H1 (cell line): ENCODE results near the gene POLD4. TPM values are rescaled to one million over a fixed set of nuclear protein-coding genes. Genes with fewer than 3 reads are reported as not detected.
A peak's percentile ranks its signal among the peaks of the same experiment; 100 is the strongest.

Experiments
- CTCF ChIA-PET: fragments of 300-600 bp; sonication (Branson Sonifier 250); formaldehyde crosslinking; loops from one replicate; lab custom pipeline; 2021; ENCODE audit not compliant: partially characterized antibody; lab: Charles Lee
- POLR2A ChIA-PET: fragments of 300-600 bp; sonication (Branson Sonifier 250); formaldehyde crosslinking; loops from one replicate; lab custom pipeline; 2021; ENCODE audit warnings: inconsistent platforms; ENCODE audit not compliant: partially characterized antibody; lab: Charles Lee
- DNase-seq, 2 experiments: peaks; one replicate each; pipeline versions ENCODE4 v3.0.0 to v3.0.0-alpha.2; 2010 to 2022; ENCODE audit warnings: low spot score in 2 of 2, low read depth in 1 of 2, mixed read lengths in 1 of 2
- FAIRE-seq: peaks from 2 replicates; lab custom pipeline; 2011; peaks lifted over from hg19 to GRCh38; lab: Jason Lieb, UNC
- H2AFZ ChIP-seq: 2 replicates; pipeline ENCODE4 v1.8.1; 2012; ENCODE audit warnings: low read length, inconsistent platforms
- H2AK5ac ChIP-seq: 2 replicates; pipeline ENCODE4 v1.6.1; 2013; ENCODE audit warnings: low read depth, low read length
- H2BK120ac ChIP-seq: replicated peaks from 2 replicates; pipeline ENCODE3; 2013; ENCODE audit warnings: low read depth, low read length, inconsistent platforms
- H2BK12ac ChIP-seq: 2 replicates; pipeline ENCODE4 v1.6.1; 2013; ENCODE audit warnings: low read depth, low read length
- H2BK15ac ChIP-seq: 2 replicates; pipeline ENCODE4 v1.6.1; 2013; ENCODE audit warnings: low read length
- H2BK20ac ChIP-seq: 2 replicates; pipeline ENCODE4 v1.6.1; 2013; ENCODE audit warnings: low read length
- H2BK5ac ChIP-seq: 2 replicates; pipeline ENCODE4 v1.6.1; 2013; ENCODE audit warnings: low read depth, low read length
- H3K14ac ChIP-seq: 2 replicates; pipeline ENCODE4 v1.6.1; 2013; ENCODE audit warnings: inconsistent platforms; ENCODE audit not compliant: insufficient read length
- H3K18ac ChIP-seq: 2 replicates; pipeline ENCODE4 v1.6.1; 2013; ENCODE audit warnings: low read length; ENCODE audit errors: extremely low read depth
- H3K23ac ChIP-seq: 2 replicates; pipeline ENCODE4 v1.6.1; 2013; ENCODE audit warnings: inconsistent platforms; ENCODE audit not compliant: insufficient read length
- H3K23me2 ChIP-seq: 2 replicates; pipeline ENCODE4 v1.6.1; 2013; ENCODE audit warnings: low read depth, low read length
- H3K27ac ChIP-seq: 2 replicates; pipeline ENCODE4 v1.6.1; 2011; ENCODE audit warnings: low read depth, low read length, inconsistent platforms
- H3K27me3 ChIP-seq, 4 experiments: replicated peaks in 1 of 4; 1 replicate in 1 of 4; 2 replicates in 3 of 4; pipeline versions ENCODE4 v1.6.1 to v1.8.1; 2011 to 2013; ENCODE audit warnings: low read length in 3 of 4, mild to moderate bottlenecking in 3 of 4, inconsistent platforms in 2 of 4, mixed read lengths in 2 of 4, moderate library complexity in 1 of 4; ENCODE audit not compliant: control insufficient read depth in 3 of 4, insufficient read depth in 3 of 4; ENCODE audit errors: extremely low read depth in 1 of 4
- H3K36me3 ChIP-seq, 4 experiments: 2 replicates each; pipeline versions ENCODE4 v1.6.1 to v1.8.1; 2011 to 2013; ENCODE audit warnings: mild to moderate bottlenecking in 4 of 4, low read length in 3 of 4, moderate library complexity in 2 of 4, control low read depth in 1 of 4, inconsistent platforms in 1 of 4; ENCODE audit not compliant: insufficient read depth in 4 of 4, control insufficient read depth in 2 of 4
- H3K4ac ChIP-seq: replicated peaks from 2 replicates; pipeline ENCODE3; 2013; ENCODE audit warnings: low read length, low read depth, mixed read lengths, inconsistent platforms; ENCODE audit not compliant: insufficient read length
- H3K4me1 ChIP-seq, 4 experiments: replicated peaks in 1 of 4; 1 replicate in 1 of 4; 2 replicates in 3 of 4; pipeline versions ENCODE4 v1.6.1 to v1.8.1; 2011 to 2013; ENCODE audit warnings: low read length in 3 of 4, inconsistent platforms in 2 of 4, mixed read lengths in 1 of 4; ENCODE audit not compliant: insufficient read depth in 4 of 4, control insufficient read depth in 3 of 4
- H3K4me2 ChIP-seq, 2 experiments: 2 replicates each; pipeline versions ENCODE4 v1.6.1 to v1.8.1; 2011 to 2013; ENCODE audit warnings: low read depth in 2 of 2, low read length in 2 of 2, control low read depth in 1 of 2, inconsistent platforms in 1 of 2, mild to moderate bottlenecking in 1 of 2; ENCODE audit not compliant: insufficient read depth in 1 of 2
- H3K4me3 ChIP-seq, 4 experiments: fragments of 200-600, 300-600 bp in 1 of 4; sonication (generic), shearing (Covaris generic), sonication (Bioruptor Twin) in 1 of 4; 2 replicates each; pipeline versions ENCODE4 v1.5.1 to v1.8.1; 2011 to 2016; ENCODE audit warnings: low read length in 4 of 4, low read depth in 3 of 4, control low read depth in 2 of 4, inconsistent platforms in 2 of 4, mild to moderate bottlenecking in 2 of 4, mixed read lengths in 1 of 4, moderate library complexity in 1 of 4; ENCODE audit not compliant: insufficient read depth in 2 of 4; ENCODE audit errors: extremely low read depth in 1 of 4
- H3K56ac ChIP-seq: replicated peaks from 2 replicates; pipeline ENCODE3; 2013; ENCODE audit warnings: low read depth, mild to moderate bottlenecking, mixed read lengths, low read length, inconsistent platforms; ENCODE audit not compliant: insufficient read length
- H3K79me1 ChIP-seq: 2 replicates; pipeline ENCODE4 v1.6.1; 2013; ENCODE audit warnings: low read depth, low read length, control low read depth
- H3K79me2 ChIP-seq, 2 experiments: 2 replicates each; pipeline versions ENCODE4 v1.6.1 to v1.8.1; 2012 to 2013; ENCODE audit warnings: low read length in 2 of 2, mild to moderate bottlenecking in 2 of 2, inconsistent platforms in 1 of 2; ENCODE audit not compliant: insufficient read depth in 2 of 2, control insufficient read depth in 1 of 2
- H3K9ac ChIP-seq, 4 experiments: replicated peaks in 1 of 4; 1 replicate in 1 of 4; 2 replicates in 3 of 4; pipeline versions ENCODE4 v1.6.1 to v1.8.1; 2011 to 2013; ENCODE audit warnings: low read depth in 3 of 4, low read length in 3 of 4, control low read depth in 2 of 4, mild to moderate bottlenecking in 2 of 4, moderate library complexity in 2 of 4, inconsistent platforms in 1 of 4; ENCODE audit errors: extremely low read depth in 1 of 4
- H3K9me3 ChIP-seq, 2 experiments: 2 replicates each; pipeline versions ENCODE4 v1.6.1 to v1.8.1; 2012 to 2013; ENCODE audit warnings: mild to moderate bottlenecking in 2 of 2, moderate library complexity in 2 of 2, control low read depth in 1 of 2, inconsistent platforms in 1 of 2, low read depth in 1 of 2, low read length in 1 of 2, mixed read lengths in 1 of 2; ENCODE audit not compliant: insufficient read depth in 2 of 2
- H4K20me1 ChIP-seq, 2 experiments: replicated peaks in 1 of 2; 2 replicates each; pipeline versions ENCODE3 to v1.8.1; 2011 to 2013; ENCODE audit warnings: inconsistent platforms in 2 of 2, low read length in 2 of 2, mild to moderate bottlenecking in 1 of 2; ENCODE audit not compliant: insufficient read depth in 2 of 2, control insufficient read depth in 1 of 2
- H4K5ac ChIP-seq: 2 replicates; pipeline ENCODE4 v1.6.1; 2013; ENCODE audit warnings: low read length, low read depth, mixed read lengths, inconsistent platforms; ENCODE audit not compliant: insufficient read length
- H4K8ac ChIP-seq: 2 replicates; pipeline ENCODE4 v1.8.0; 2013; ENCODE audit warnings: mild to moderate bottlenecking, moderate library complexity, low read length, inconsistent platforms; ENCODE audit not compliant: insufficient read depth; ENCODE audit errors: extremely low read depth
- H4K91ac ChIP-seq: replicated peaks from 2 replicates; pipeline ENCODE3; 2013; ENCODE audit warnings: low read length, mixed read lengths, inconsistent platforms; ENCODE audit not compliant: insufficient read length
- CHD1 ChIP-seq: IDR thresholded peaks from 2 replicates; pipeline ENCODE4 v1.6.1; 2012; ENCODE audit warnings: low read depth, low read length, improper control_type of control experiment
- CHD2 ChIP-seq: IDR thresholded peaks from 2 replicates; pipeline ENCODE4 v1.6.1; 2012; ENCODE audit warnings: low read length, improper control_type of control experiment
- E2F6 ChIP-seq: IDR thresholded peaks from 2 replicates; pipeline ENCODE4 v1.6.1; 2012; ENCODE audit warnings: inconsistent platforms
- EZH2 ChIP-seq: fragments of 200-600 bp; sonication (generic); IDR thresholded peaks from 2 replicates; pipeline ENCODE4 v1.7.1; 2012; ENCODE audit warnings: low read depth, mild to moderate bottlenecking, moderate library complexity, low read length, inconsistent platforms; ENCODE audit not compliant: severe bottlenecking
- KDM4A ChIP-seq: IDR thresholded peaks from one replicate; pipeline ENCODE4 v1.7.1; 2012; ENCODE audit warnings: low read depth, mild to moderate bottlenecking, moderate library complexity, low read length, inconsistent platforms; ENCODE audit not compliant: severe bottlenecking
- WGBS, 2 experiments: shearing (Covaris generic) in 1 of 2; methylation state at CpG; one replicate each; pipeline versions ENCODE4 v1.1.6 to v1.1.7; 2013 to 2015; ENCODE audit warnings: low lambda C conversion rate in 2 of 2, mixed read lengths in 2 of 2, inconsistent platforms in 1 of 2, low coverage in 1 of 2, missing lambda C conversion rate in 1 of 2; ENCODE audit not compliant: insufficient replicate concordance in 2 of 2, insufficient coverage in 1 of 2, insufficient read length in 1 of 2; ENCODE audit errors: extremely low coverage in 1 of 2, missing lambda C conversion rate in 1 of 2; 5-methylcytosine and 5-hydroxymethylcytosine counted together
- polyA plus RNA-seq, 7 experiments: library from polyadenylated mRNA; depleted of rRNA in 3 of 7; stranded (reverse) in 5 of 7; unstranded in 2 of 7; fragments of >200 nt in 5 of 7; fragments of 200-250 nt in 2 of 7; gene quantifications; 1 replicate in 5 of 7; 2 replicates in 1 of 7; 4 replicates in 1 of 7; pipeline versions ENCODE4 v1.2.1 to v1.2.3, GENCODE V29; 2011 to 2013; ENCODE audit warnings: missing spikeins in 2 of 7, mixed read lengths in 2 of 7
- total RNA-seq: library from RNA; stranded (reverse); fragmentation: NEBNext Ultra II Directional; extraction: Animal tissue kit (Norgen Biotek cat#: 25700); gene quantifications from 2 replicates; pipeline ENCODE4 v1.2.1, GENCODE V29; 2021

POLD4 gene
- total and polyA plus RNA-seq, 2 of the 8 experiments (the other 6 are each of a cell fraction or from before 2014, with no cell fraction given): 21.2 to 46.7 TPM

GRCh38 chr11:67400251-67400941, 47.0 kb upstream of the POLD4 start:
- CTCF ChIA-PET: interaction anchor here (0.6 to 4.9 kb wide), 13 partner anchors 9 to 138 kb away, joined by 3 to 25 read pairs (median 10); partner anchors contain the start of genes POLD4 and RAD9A
- peaks cover 3% of the 10 kb centered on the region for H3K79me1 ChIP-seq
- no peak overlapping the region for H2AFZ ChIP-seq
- peaks cover 6 to 21% (median 18%) of the 10 kb centered on the region in 4 experiments; a peak in 6 of 8 replicates for H3K36me3 ChIP-seq
- no peak overlapping the region for H3K18ac ChIP-seq
- H3K14ac ChIP-seq: no peak overlapping the region
- no peak overlapping the region for H3K27ac ChIP-seq
- TF ChIP-seq EZH2 (no peak), KDM4A (no peak), CHD2 (no peak), CHD1 (no peak), E2F6 (no peak)
- TF ChIP-seq, all 59 proteins: peak for 0
- 89% methylated on average over 22 of the region's 23 CpGs; no CpG with 5 or more reads in 1 of the 2 experiments for WGBS, 2 experiments
- no peaks in the 10 kb centered on the region for H3K27me3 ChIP-seq
- DNase-seq: no peak
- H3K4ac ChIP-seq: no peak overlapping the region
- no peak overlapping the region for H2AK5ac ChIP-seq
- H2BK12ac ChIP-seq: no peak overlapping the region
- no peak overlapping the region for H2BK15ac ChIP-seq
- POLR2A ChIA-PET: interaction anchor here (0.8 to 4.3 kb wide), 18 partner anchors 8 to 114 kb away, joined by 3 to 31 read pairs (median 4); partner anchors contain the start of genes PTPRCAP, RAD9A, RPS6KB2 and SSH3
- H4K20me1 ChIP-seq: peaks cover 0 to 13% of the 10 kb centered on the region in 2 experiments
- peak overlapping the region; percentile 86 for H3K4me2 ChIP-seq
- peaks cover 4% of the 10 kb centered on the region; the same call in 1 of the 2 replicates for H3K23me2 ChIP-seq
- H4K5ac ChIP-seq: no peak overlapping the region
- H3K4me3 ChIP-seq: peak overlapping the region; percentile 44 to 98 (median 73)
- H4K8ac ChIP-seq: no peak overlapping the region; the same call in 1 of the 2 replicates
- H2BK20ac ChIP-seq: no peak overlapping the region
- FAIRE-seq: no peak
- no peak overlapping the region for H2BK120ac ChIP-seq
- no peak overlapping the region for H4K91ac ChIP-seq
- peaks cover 0 to 11% (median 4%) of the 10 kb centered on the region in 4 experiments; a peak in 5 of 7 replicates for H3K4me1 ChIP-seq
- H3K23ac ChIP-seq: no peak overlapping the region
- no peaks in the 10 kb centered on the region for H3K9me3 ChIP-seq
- peak overlapping the region in 2 of 4 experiments; percentile 56 to 79; a peak in 3 of 7 replicates for H3K9ac ChIP-seq
- no peak overlapping the region for H3K56ac ChIP-seq
- no peak overlapping the region for H2BK5ac ChIP-seq
- H3K79me2 ChIP-seq: peaks cover 0 to 10% of the 10 kb centered on the region in 2 experiments; a peak in 2 of 4 replicates
